HepG2 (cell line): ENCODE data around the gene AIF1. TPM values are rescaled to one million over a fixed set of nuclear protein-coding genes. Genes with fewer than 3 reads are reported as not detected.

Experiments
- DNMT3B ChIP-seq: conservative IDR thresholded peaks from 2 replicates; pipeline ENCODE4 v1.6.1; 2016; ENCODE audit warnings: missing biosample characterization, control low read depth
- IRF2 ChIP-seq: IDR thresholded peaks from 2 replicates; pipeline ENCODE4 v1.6.1; 2018; ENCODE audit warnings: missing genetic modification reagents, missing compliant biosample characterization
- KMT2B ChIP-seq: IDR thresholded peaks from 2 replicates; pipeline ENCODE4 v1.6.1; 2016; ENCODE audit warnings: missing genetic modification reagents, missing compliant biosample characterization
- LBX2 ChIP-seq: sonication (generic); formaldehyde crosslinking; IDR thresholded peaks from 2 replicates; pipeline ENCODE4 v1.5.0; 2020; ENCODE audit warnings: missing genetic modification reagents, mild to moderate bottlenecking, borderline replicate concordance
- MAFK ChIP-seq, 2 experiments: IDR thresholded peaks in 1 of 2; conservative IDR thresholded peaks in 1 of 2; 2 replicates each; pipeline ENCODE4 v1.6.1; 2011; ENCODE audit warnings: improper control_type of control experiment in 2 of 2, low read length in 2 of 2
- MEIS1 ChIP-seq: sonication (generic); formaldehyde crosslinking; IDR thresholded peaks from 2 replicates; pipeline ENCODE4 v1.9.0; 2021; ENCODE audit warnings: mild to moderate bottlenecking, missing genetic modification reagents, moderate library complexity, borderline replicate concordance
- MLXIP ChIP-seq: sonication (generic); formaldehyde crosslinking; IDR thresholded peaks from 2 replicates; pipeline ENCODE4 v1.9.0; 2021; ENCODE audit warnings: missing genetic modification reagents, borderline replicate concordance
- RAD51 ChIP-seq: fragments of 450-650 bp; IDR thresholded peaks from 2 replicates; pipeline ENCODE4 v1.6.1; 2016; ENCODE audit warnings: borderline replicate concordance
- SAFB2 ChIP-seq: sonication (generic); formaldehyde crosslinking; IDR thresholded peaks from 2 replicates; pipeline ENCODE4 v1.5.1; 2020; ENCODE audit warnings: missing genetic modification reagents, low read depth, mild to moderate bottlenecking, borderline replicate concordance
- SATB2 ChIP-seq: sonication (generic); formaldehyde crosslinking; IDR thresholded peaks from 2 replicates; pipeline ENCODE4 v1.5.0; 2020; ENCODE audit warnings: missing genetic modification reagents
- SP2 ChIP-seq: sonication (generic); formaldehyde crosslinking; IDR thresholded peaks from 2 replicates; pipeline ENCODE4 v1.5.1; 2020; ENCODE audit warnings: mild to moderate bottlenecking, missing genetic modification reagents
- ZGPAT ChIP-seq: IDR thresholded peaks from 2 replicates; pipeline ENCODE4 v1.6.1; 2016; ENCODE audit warnings: mild to moderate bottlenecking
- ZKSCAN5 ChIP-seq: sonication (generic); formaldehyde crosslinking; IDR thresholded peaks from 2 replicates; pipeline ENCODE4 v1.5.1; 2020; ENCODE audit warnings: mild to moderate bottlenecking, missing genetic modification reagents
- ZNF276 ChIP-seq: sonication (generic); formaldehyde crosslinking; IDR thresholded peaks from 2 replicates; pipeline ENCODE4 v1.4.0; 2020; ENCODE audit warnings: mild to moderate bottlenecking, low read depth, missing genetic modification reagents
- ZNF362 ChIP-seq: sonication (generic); formaldehyde crosslinking; IDR thresholded peaks from 2 replicates; pipeline ENCODE4 v1.4.0; 2020; ENCODE audit warnings: missing genetic modification reagents, mild to moderate bottlenecking, borderline replicate concordance
- ZNF576 ChIP-seq: sonication (generic); formaldehyde crosslinking; IDR thresholded peaks from 2 replicates; pipeline ENCODE4 v1.4.0; 2020; ENCODE audit warnings: mild to moderate bottlenecking, missing genetic modification reagents
- polyA plus RNA-seq, 8 experiments: library from polyadenylated mRNA; depleted of rRNA in 3 of 8; stranded (reverse) in 7 of 8; unstranded in 1 of 8; fragments of >200 nt; fragmentation: Illumina TruSeq in 4 of 8; extraction: Trizol in 4 of 8; gene quantifications; 2 replicates each; pipeline versions ENCODE4 v1.2.1 to v1.2.3, GENCODE V29; 2011 to 2016; ENCODE audit warnings: low read depth in 4 of 8, missing spikeins in 1 of 8, mixed read lengths in 1 of 8; ENCODE audit not compliant: insufficient read depth in 1 of 8
- total RNA-seq, 5 experiments: library from RNA; depleted of rRNA; stranded (reverse); fragments of >200 nt; fragmentation: Illumina TruSeq; extraction: Trizol; gene quantifications; 2 replicates each; pipeline ENCODE4 v1.2.3, GENCODE V29; 2016; ENCODE audit warnings: low read depth in 1 of 5

Gene AIF1
- total and polyA plus RNA-seq, 2 of the 13 experiments (the other 11 are each of a cell fraction or from before 2014, with no cell fraction given): 1.5 TPM; not detected in 1

- TF ChIP-seq LBX2 (CRISPR knock-in tag) (no peak), ZGPAT (peak; percentile 93), ZNF362 (no peak), ZNF276 (CRISPR knock-in tag) (no peak; the same call in 1 of the 2 replicates), ZKSCAN5 (0 out of 2 replicates have a peak, but pooled peaks have one; percentile 27), MLXIP (CRISPR knock-in tag) (no peak), DNMT3B (CRISPR knock-in tag) (peak; percentile 47; the same call in 1 of the 2 replicates), KMT2B (CRISPR knock-in tag) (no peak; the same call in none of the 2 replicates), MAFK (conservative IDR thresholded peaks at IDR 0.05 in 1 of 2, IDR thresholded peaks at IDR 0.05 in 1 of 2; ENCODE audit: low read length in 2 of 2) (no peak), IRF2 (CRISPR knock-in tag) (no peak), SP2 (CRISPR knock-in tag) (no peak; the same call in 1 of the 2 replicates), SAFB2 (CRISPR knock-in tag) (peak; percentile 54; the same call in 1 of the 2 replicates), RAD51 (no peak), ZNF576 (CRISPR knock-in tag) (no peak), SATB2 (CRISPR knock-in tag) (no peak), MEIS1 (CRISPR knock-in tag) (no peak; the same call in 1 of the 2 replicates)
Measured at GRCh38 chr6:31620586-31621319, 5.7 kb downstream of the AIF1 start, which contains the start of gene PRRC2A (continued).
